Activated T-cell treated with anti-CD3 and anti-CD28 coated beads for 24 hours (primary cell): ENCODE results near the gene NOLC1.

ENCODE experiments used
- DNase-seq: peaks from one replicate; pipeline ENCODE4 v3.0.0-alpha.2; 2020; ENCODE audit warnings: low read depth

NOLC1 gene

DNA sequence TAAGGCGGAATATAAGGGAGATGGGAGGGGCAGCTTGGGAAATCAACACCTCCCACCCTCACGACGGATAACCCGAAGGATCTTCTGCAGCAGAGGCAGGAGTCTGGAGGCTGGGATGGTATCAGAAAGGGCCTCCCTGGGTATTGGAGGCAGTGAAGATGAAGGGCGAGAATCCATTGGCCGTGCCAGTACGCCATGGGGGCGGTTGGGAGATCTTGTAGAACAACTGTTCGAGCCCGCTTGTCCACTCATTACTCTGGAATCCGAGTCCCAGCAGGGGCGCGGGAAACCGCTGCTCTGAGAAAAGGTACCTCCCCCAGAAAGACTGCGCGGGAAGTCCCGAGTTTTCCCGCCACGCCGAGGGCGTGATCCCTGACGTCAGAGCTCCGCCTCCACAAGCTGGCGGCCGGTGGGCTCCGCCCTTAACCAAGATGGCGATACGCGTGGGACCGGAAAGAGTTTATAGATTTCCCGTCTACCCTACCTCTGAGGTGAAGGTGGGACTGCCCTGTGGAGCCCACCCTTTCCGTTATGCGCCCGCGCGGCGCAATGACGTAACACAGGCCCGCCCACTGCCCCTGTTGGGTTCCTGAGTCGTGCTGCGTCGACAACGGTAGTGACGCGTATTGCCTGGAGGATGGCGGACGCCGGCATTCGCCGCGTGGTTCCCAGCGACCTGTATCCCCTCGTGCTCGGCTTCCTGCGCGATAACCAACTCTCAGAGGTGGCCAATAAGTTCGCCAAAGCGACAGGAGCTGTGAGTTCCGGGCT is at the start of gene NOLC1:
NOLC1 (plus strand) TSS at position 616 of the 771 bp plus-strand sequence; CDS start at position 638, 22 bp downstream.
- peak; percentile 100 for DNase-seq

DNA sequence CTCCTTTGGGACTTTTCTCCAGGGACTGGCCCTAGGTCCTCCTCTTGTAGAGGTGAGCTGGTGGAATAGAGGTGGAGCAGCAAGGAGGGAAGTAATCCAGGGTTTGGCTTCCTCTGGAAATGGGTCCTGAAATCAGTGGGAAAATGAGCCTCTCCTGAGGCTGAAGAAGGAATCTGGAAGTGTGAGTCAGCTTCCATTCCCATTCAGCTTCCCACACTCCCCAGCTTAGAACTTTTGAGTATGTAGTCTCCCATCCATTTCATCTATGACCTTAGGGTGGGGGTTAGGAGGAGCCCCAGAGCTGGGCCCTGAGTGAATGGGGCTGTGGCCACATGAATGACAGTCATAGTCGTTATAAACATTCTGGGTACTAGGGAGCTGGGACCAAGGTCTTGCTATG is 49.8 kb upstream of the NOLC1 start:
- no peak for DNase-seq

DNA sequence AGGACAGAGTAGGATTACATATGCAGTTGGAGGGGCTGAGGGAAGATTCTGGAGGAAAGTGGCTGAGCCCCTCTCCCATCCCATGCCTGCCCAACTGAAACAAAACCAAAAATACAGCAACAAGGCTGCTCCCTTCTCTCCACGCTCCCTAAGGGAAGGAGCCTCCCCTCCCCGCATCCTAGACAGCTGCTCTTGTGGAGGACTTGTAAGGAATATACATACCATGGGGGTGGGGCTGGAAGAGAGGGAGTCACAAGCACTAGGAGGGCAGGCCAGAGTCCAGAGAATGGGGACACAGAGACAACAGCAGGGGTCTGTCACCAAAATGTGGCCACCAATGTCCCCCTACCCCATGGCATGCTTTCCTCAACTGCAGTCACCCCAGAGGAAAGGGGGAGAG is 45.2 kb upstream of the NOLC1 start:
- no peak for DNase-seq

DNA sequence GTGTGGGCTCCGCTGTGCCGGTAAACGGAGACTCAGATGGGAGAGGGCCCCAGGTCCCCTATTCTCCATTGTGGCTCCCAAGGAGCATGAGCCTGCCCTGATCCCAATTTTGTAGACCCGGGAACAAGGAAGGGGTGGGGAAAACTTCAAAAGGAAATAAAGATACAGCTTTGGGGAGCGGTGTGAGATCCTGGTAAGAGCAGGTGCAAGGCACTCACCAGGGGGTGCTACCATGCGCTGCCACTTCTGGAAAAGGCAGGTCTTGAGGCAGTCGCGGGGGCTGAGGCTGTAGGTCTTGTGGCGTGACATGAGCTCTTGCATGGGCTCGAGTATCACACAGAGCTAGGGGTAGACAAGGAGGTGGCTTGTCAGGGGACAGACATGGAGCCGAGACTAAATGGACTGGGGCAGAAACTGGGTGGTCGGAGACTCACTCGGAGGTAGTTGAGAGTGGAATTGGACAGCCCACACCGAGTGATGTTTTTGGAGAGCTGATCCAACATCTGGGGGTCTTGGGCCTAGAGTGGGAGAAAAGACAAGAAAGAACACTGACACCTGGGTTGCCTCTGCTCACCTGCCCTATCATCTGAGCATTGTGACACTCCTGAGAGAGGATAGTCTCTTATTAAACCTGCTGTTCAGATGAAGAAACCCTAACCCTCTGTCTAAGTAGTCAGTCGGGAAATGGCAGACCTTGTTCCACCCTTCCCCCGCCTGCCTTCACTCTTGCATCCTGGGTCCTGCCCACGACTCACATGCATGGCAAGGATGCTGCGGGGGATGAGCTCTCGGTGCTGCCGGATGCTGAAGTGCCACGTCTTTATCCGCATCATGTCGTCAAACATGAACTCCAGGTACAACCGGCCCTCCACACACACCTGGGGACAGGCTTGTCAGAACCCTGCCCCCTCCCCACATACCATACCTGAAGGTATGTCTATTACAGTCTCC is 42.7 kb upstream of the NOLC1 start:
- no peak for DNase-seq

DNA sequence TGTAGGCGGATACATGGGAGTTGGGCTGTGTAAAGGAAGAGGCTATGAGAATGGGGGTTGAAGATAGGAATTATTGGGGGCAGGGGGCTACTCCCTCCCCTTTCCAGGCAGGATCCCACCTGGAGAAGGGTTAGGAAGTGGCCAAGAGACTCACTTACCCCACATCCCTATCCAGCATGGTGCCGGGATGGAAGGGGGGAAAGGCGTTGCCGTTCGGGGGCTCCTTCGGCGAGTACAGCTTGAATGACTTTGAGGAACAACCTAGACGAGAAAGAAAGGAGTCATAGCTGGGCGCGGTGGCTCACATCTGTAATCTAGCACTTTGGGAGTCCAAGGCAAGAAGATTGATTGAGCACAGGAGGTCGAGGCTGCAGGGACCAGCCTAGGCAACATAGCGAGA is 40.9 kb upstream of the NOLC1 start:
- no peak for DNase-seq

DNA sequence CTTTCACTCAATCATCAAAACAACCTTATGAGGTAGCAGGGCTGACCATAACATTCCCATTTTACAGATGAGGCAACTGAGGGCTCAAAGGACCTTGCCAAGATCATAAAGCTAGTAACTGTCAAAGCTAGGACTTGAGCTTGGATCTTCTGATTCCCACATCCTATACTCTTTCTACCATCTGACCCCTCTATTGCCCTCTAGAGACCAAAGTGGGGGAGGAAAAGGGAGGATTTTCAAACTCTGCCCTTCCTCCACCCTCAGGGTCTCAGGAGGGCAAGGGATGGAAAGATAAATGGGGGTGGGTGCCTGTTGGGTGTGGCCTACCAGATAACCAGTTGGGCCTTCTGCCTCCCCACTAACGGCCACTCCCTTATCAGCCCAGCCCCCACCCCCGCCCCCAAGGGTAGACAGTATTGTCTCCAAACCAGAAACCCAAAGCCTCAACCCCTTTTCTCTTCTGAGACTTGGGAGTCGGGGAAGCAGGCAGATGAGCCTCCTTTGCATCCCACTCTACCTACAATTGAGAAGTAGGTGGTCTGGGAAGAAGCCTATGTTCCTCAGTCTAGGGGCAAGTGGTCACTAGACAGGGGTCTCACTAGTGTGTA is 39.9 kb upstream of the NOLC1 start:
- DNase-seq, result no peak

DNA sequence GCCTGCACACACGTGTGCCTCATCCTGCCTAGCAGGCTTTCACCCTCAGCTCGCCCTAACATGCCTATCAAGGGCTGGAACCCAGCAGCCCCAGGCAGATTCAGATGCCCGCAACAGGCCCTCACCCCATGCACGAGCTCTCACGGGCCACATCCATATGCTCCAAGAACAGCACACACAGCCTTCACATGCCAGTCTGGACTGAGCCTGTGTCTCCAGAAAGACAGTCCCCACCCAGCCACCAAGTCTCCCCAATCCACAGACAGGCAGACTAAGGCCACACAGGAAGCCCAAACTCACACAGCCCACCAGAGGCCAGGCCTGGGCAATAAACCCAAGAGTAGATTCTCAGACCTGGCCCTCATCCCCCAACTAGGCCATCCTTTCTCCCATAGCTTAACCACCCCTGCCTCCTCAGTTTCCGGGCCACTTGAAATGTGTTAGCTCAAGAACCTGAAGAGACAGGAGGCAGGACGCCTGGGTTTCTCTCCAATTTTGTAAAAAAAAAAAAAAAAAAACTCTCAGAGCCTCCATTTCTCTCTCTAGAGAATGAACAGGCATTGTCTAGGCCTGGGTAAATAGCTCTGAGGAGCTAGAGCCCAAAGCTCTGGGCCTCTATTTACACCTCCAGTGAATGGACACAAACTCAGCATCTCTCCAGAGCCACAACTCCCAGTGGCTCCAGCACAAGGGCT is 38.8 kb upstream of the NOLC1 start:
- no peak for DNase-seq

DNA sequence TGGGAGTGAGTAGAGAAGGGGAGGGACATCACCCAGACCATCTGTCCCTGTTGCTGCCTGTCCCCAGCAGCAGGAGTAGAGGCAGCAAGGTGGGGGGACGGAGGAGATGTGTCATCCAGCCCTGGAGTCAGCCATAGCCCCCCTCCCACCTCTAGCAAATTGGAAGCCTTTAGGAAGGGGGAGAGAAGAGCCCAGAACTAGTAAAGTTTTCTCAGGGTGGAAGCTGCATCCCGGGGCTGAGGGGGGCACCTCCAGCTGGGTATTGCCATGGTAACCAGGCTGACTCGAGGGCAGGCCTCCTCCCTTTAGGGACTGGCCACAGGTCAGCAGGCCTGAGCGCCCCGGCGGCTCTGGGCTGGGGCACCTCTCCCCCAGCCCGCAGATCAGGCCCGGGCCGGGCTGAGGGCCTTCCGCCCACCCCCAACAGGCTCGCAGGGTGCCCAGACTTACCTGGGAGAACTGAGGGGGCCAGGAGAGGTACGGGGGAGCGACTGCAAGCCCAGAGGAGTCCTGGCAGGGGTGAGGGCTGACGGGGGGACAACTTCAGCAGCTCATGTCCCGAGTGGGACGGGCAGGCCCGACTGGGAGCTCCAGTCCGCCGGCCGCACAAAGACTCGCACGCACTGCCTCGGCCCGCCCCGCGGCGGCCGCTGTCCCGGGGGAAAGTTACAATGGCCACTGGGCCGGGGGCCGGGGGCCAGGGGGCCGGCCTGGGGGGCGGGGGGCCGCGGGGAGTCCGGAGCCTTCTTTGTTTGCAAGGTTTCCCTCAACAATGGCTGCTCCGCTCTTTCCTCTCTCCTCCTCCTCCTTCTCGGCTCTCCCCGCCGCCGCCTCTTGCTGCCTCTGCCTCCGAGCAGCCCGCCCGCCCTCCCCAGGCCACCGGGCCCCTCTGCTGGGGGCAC is 38.0 kb upstream of the NOLC1 start:
- DNase-seq, result no peak

DNA sequence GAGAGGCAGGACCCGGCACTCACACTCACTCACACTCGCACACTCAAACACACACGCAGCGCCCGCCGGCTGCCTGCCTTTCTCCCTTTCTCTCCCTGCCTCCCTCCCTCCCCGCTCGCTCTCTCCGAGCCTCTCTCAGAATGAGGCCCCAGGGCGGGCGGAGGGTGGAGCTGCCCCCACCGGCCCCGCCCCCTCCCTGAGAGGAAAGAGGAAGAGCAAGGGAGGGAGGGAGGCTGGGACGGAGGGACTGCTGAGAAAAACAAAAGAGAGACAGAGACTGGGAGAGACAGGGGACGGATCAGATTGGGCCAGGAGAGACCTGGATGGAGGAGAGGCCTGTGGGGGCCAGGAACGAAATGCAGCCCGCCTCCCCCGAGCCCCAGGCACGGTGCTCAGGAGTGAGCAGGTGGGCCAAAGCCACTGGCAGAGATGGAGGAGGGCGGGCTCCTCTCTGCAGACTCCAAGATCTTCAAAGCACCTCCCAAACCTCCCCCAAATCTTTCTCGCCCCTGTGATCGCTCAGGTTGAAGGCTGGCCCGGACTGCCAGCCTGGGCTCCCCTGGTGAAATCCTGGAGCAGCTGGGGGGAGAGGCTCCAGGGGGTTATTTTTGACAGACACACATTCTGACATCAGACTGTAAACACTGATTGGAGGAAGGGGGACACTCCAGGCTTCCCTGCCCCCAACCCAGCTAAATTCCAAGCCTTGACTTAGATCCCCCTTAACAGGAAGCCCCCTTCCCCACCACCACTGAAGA is 37.1 kb upstream of the NOLC1 start:
- peak; percentile 82 for DNase-seq

DNA sequence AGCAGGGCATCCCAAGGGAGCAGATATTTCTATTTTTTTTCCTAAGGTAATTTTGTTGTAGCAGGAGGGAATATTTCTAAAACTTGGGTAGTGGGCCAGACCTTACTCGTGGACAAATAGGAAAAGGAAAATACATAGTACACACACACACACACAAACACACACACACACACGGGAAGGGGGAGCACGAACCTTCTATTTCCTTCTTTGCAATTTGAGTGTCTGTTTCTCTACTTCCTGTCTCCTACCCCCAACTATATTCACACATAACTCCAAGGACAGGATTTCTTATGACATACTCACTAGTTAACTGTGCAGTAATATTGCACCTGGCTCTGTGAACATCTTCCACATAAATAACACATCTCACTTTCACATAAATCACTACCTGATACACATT is 36.4 kb upstream of the NOLC1 start:
- DNase-seq, result no peak

DNA sequence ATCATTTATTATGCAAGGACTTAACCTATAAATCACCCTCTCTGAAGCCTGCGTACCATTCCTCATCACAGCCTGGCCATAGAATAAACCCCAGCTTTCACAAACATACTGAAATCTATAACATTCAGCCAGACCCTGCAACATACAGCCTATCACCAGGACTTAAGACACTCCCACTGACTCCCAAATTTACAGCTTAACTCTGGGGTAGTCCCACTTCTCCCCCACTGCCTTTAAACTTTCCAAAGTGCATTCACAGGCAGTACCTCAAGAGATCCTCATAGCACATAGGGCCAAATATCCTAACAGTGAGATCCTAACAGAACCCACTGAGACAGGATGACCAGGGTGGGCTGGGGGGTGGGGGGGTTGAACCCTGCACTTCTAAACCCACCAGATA is 35.5 kb upstream of the NOLC1 start:
- DNase-seq, result no peak

DNA sequence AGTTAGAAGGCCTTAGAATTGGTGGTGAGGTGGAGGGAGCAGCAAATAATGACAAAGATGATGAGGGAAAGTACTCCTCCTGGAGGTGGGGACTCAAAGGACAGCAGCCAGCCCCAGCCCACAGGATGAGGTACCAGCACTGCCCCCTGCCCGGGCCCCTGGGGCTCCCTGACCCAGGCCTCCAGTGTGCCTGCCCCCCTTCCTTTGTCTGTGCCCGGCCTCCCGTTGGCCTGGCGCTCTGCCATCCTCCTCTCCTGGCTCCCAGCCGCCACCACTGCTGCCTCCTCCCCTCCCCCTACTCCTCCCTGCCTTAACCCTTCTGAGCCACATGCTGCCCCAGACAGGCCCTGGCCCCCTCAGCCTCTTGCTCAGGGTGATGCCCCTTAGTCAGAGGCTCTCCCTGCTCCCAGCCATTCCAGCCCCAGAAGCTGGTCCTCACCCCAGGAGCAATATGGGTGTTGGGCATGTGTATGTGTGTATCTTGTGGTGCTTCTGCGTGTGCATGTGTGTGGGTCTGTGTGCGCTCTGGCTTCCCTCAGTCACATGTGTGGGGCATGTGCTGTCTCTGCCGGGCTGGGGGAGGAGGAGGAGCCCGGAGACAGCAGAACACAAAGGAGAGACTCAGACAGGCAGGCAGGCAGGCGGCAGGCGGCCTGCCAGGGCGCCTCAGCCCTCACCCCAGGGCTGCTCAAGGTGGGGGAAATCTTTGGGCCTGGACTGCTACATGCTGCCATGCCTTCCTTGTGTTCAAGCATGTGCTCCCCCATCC is 34.6 kb upstream of the NOLC1 start:
- peak; percentile 57 for DNase-seq

DNA sequence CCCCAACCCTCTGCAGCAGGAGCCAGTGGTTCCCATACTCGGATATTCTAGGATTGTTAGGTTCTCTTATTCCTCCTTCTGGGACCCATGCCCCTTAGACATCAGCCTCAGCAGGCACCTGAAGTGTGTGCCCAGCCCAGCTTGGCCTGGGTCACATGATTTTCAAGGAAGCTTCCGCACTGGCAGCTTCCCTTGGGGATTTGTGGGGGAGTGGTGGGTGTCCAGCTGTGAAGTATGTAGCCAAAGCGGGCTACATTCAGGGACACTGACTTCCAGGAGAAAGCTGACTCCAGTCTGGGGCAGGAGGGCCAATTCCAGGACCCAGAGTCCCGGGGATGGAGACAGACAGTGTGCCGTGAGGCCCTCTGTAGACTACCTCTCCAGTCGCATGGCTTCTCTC is 33.3 kb upstream of the NOLC1 start:
- no peak for DNase-seq

DNA sequence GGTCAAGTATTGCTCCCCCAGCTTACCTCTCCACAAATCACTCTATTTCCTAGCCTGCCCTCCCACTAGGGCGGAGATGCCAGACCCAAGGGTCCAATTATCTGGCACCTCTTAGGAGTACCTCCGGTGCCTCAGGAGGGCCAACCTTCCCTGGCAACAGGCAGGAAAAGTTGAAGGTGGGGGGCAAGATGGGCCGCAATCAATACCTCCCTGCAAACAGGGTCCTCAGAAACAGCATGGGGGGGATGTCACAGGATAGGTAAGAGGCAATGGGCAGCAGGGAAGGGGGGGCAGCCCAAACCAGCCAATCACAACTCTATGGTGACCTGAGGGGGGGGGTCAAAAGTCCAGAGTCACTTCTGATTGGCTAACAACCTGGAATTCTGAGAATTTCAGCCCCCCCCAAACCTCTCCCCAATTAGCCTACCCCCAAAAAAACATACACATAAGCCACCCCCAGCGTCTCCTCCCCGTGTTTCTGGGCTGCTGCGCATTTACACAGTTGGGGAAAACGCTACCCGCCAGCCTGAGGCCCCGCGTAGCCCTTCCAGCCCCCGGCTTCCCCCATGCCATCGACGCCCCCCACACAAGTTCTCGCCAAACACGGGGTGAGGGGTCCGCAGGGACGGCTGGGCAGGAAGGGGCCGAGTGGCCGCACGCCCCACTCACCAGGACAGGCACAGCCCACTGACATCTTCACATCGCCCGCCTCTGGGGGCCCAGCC is 32.6 kb upstream of the NOLC1 start:
- peak; percentile 37 for DNase-seq

DNA sequence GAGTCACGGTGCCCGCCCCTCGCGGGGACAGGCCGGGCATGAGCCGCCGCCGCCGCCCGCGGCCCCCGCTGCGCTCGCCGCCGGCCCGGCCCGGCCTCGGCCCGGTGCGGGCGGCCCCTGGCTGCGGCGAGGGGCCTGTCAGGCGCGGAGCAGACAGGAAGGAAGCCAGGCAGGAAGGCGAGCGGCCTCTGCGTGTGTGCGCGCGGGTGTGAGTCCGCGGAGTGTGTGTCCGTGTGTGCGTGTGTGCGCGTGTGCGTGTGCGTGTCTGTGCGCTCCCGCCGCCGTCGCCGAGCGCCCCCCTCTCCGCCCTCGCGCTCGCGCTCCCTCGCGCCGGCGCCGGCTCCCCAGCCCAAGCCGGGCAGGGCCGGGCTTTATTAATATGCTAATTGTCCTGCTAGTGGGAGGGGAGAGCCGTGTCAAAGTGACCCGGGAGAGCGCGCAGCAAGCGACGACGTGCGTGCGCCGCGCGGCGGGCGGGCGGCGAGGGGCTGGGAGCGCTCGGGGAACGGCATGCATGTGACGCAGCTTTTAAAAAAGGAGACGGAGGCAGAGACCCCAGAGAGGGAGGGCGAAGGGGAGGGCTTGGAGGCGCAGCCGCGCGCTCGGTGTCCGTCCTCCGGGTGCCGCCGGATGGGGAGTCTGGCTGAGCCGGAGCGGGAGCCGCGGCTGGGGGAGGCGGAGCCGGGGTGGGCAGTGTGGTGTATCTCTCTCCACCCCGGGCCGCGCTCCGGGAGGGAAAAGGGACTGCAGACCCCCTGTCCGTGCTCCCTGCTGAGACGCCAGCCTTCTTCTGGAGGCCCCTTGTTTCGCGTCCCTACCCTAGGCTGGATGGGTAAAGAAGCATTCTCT is 31.8 kb upstream of the NOLC1 start, which contains the start of gene LDB1:
LDB1 (minus strand) TSS at position 227 of the 849 bp plus-strand sequence. CDS start 258 bp downstream, outside the sequence.
- DNase-seq, result peak; percentile 59

DNA sequence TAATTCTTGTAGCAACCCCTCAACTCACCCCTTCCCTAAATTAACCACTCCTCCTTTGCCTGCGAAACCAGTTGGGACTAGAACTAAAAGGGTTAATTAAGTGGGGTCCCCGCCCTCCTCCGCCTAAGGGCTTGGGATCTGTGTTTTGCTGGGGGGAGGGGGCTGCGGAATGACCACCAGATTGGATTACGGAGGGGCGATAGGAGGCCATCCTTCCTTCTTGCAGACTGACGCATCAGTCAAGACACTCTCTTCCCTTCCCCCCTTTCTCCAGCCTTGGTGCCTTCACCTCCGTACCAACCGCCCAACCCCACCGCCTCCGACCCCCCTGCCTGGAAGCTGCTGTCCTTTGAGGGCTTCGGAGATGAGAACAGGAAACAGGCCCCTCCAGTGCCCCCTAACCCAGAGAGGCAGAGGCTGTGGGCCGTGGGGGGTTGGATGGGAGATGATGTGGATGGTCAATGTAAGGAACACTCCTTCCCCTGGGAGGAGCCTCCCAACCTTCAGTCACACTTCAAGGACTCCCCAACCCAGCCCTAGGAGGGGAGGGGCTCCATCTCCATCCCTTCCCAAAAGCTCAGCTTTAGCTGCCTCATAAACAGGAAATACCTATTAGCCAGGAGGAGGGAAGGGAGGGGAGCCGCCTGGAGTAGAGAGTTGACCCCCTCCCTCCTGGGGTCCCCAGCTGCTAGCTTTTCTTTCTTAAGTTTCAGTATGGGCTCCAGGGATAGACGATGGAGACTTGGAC is 31.0 kb upstream of the NOLC1 start:
- DNase-seq, result no peak
